HG03342 (cell line): ENCODE data around the gene HS3ST3A1.

Experiments used
- ATAC-seq: cut with Tn5 transposase; IDR thresholded peaks from one replicate; pipeline ENCODE4 v1.9.1; 2021; ENCODE audit warnings: mild to moderate bottlenecking, moderate library complexity; ENCODE audit not compliant: unreplicated experiment

Gene HS3ST3A1

DNA sequence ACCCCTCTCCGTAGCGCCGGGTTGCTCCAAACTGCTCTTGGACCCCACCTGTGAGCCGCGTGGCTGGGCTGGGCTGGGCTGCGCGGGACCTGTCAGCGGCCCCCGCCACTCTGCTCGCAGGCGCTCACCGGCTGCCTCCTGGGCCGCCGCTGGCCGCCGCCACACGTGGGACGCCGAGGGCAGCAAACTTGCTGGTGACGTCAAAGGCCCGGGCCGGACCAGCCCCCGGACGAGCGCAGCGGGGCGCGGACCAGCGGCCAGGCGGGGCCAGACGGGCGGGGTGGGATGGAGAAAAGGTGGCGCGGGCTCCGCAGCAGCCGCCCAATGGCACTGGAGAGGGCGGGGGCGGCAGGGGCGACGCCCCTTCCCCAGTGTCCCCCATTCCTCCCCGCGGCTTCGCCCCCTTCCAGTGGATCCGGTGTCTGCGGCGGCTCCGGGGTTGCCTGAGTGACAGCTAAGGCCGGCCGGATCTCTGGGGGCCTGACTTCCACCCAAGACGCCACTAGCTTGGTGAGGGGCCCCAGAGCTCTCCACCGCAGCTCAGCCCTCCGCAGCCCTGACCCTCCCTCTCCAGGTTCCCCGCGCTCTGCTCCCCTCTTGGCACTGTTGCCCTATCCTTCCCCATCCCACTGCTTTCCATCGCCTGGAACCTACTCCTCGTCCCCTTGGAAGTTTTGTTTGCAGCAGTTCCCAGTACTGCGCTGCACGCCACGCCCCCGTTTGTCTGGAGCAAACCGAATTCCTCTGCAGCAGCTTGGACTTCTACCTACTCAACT, at the start of gene HS3ST3A1:
Gene HS3ST3A1, minus strand, starts transcription at position 154 of the 776 bp plus-strand sequence. CDS start 800 bp downstream, outside the sequence.
- no peak for ATAC-seq

DNA sequence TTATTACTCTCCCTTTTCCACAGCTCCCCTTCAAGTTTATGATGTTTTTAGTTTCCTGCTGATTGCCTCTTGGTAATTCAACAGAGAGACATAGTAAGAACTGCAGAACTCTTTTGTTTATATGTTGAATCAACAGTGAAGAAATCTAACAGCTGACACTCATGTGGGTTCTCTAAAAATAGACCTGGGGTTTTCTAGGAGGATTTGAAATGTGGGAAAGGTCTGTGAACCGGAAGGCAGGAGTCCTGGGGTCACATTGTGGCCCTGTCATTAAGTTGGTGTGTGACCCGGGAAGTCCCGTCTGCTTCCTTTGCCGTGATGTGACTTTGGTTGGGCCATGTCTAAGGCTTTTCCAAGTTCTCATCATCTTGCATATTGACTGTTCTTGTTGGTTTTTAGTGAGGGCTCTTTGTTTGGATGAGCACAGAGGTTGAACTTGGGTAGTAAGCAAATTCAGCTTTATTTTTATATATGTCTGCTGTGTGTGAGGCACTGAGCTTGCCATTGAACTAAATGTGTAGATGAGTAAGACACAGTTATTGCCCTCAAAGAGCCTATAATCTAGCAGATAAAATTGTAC, 48.5 kb upstream of the HS3ST3A1 start:
- no peak for ATAC-seq

DNA sequence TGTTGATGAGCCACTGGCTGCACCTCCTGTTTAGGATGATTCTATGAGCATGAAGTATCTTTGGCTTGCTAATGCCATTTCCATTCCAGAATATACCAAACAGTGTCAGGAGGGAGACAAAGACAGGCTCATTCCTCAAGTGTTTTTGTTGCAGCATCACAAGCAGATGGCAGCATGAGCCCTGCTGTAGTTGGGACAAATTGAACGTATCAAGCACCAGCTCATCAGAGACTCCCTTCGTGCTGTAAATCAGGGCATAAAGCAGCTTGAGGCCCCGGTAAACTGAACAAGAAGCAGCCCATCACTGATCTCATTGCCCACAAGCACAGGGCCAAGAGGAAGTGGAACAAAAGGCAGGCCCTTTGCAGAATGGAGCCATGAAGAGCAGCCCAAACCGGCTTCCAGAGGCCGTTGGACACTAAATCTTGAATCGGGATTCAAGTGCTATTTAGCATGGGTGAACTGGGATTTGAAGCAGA, 45.9 kb upstream of the HS3ST3A1 start:
- ATAC-seq, result no peak

DNA sequence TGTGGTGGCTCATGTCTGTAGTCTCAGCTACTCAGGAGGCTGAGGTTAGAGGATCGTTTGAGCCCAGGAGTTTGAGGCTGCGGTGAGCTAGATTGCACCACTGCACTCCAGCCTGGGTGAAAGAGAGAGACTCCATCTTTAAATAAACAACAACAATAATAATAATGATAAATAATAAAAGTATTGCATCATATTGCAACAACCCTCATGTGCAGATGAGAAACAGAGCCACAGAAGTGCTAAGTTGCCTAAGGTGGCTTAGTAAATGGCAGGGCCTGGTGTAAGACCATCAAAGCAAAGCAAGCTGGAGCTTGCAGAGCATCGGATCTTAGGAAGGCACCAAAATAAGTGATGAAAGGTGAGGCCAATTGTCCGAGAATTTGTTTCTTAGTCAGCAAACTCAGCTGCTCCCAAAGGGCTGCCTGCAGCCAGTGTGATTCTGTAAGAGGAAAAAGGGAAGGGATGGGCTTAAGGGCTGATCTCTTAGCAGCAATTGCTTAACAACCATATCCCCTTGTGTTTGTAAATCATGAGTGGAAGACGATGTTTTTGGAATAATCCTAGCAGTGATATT, 45.3 kb upstream of the HS3ST3A1 start:
- ATAC-seq, result no peak

DNA sequence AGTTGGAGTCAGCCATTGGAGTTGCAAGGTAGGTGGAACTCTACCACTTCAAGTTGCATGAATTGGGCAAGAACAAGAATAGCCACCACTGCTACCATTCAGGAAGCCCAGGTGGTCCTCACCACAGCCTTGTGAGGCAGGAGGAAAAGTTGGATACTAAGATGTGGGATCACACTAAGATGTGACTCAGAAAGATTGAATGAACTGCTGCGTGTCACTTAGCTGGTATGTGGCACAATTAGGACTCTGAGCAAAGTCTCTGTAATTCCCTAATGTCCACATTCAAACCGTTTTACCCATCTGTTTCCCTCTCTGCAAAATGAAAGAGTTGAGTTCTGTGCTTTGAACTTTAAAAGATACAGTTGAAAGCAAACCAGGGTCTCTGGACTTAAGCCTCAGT, 44.7 kb upstream of the HS3ST3A1 start:
- ATAC-seq, result no peak

DNA sequence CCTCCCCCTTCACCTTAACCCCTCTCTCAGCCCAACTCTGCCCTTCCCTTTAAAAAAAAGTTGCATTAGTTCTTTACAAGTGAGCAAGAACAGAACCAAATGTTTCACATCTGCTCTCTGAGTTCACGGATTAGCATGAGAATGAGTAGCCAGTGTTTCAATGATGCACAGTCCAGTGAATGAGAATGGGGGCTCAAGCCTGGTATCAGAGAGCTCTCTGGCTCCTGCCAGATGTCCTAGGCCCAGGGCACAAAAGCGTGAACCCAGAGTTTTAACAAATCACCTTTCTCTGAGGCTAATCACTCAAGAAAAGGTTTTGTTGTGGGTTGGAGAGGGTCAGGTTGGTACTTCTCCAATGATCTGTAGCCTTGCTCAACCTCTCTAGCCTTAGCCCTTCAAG, 41.5 kb upstream of the HS3ST3A1 start:
- no peak for ATAC-seq

DNA sequence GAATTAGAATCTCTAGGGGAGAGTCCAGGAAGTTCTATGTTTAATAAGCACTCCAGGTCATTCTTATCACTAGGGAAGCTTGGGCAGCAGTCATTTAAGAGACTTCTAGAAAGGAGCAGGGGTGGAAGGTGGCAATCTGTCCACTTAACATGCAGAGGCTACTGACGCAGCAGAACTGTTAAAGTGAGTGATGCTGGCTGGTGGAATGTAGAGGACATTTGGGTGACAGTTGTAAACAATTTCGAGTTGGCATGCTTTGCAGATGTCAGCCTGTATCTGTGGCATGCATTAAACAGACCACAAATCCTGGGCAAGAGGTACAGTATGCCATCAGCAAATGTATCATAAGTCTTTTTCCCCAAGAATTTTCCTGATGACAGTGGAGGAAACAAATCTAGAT, 40.5 kb upstream of the HS3ST3A1 start:
- ATAC-seq, result no peak

DNA sequence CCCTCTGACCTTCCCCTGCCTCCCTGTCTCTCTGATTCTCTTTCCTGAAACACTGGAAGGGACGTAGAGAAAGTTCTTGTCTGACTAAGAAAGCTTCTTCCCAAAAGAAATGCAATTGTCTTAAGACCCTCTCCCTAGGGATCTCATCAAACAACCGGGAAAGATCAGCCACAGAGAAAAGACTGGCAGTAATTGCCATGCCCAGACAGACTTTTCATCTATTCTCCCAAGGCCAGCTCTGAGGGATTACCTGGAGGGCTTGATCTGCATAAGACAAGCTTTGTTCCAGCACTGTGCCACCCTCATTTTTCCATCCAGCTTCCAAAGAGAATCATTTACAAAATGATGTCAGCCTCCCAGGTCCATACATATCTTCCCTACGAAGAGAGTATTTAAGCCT, 38.8 kb upstream of the HS3ST3A1 start:
- ATAC-seq, result no peak

DNA sequence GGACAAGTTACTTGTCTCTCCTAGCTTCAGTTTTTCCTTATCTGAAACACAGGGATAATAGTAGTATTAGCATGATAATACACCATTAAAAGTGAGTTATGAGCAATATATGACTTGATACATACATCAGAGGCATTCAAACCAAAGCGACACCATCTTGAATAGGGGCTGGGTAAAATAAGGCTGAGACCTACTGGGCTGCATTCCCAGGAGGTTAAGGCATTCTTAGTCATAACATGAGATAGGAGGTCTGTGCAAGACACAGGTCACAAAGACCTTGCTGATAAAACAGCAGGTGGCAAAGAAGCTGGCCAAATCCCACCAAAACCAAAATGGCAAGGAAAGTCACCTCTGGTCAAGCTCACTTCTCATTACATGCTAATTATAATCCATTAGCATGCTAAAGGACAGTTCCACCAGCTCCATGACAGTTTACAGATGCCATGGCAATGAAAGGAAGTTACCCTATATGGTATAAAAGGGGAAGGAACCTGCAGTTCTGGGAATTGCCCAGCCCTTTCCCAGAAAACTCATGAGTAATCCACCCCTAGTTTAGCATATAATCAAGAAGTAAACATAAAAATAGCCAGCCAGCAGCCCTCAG, 37.2 kb upstream of the HS3ST3A1 start:
- no peak for ATAC-seq

DNA sequence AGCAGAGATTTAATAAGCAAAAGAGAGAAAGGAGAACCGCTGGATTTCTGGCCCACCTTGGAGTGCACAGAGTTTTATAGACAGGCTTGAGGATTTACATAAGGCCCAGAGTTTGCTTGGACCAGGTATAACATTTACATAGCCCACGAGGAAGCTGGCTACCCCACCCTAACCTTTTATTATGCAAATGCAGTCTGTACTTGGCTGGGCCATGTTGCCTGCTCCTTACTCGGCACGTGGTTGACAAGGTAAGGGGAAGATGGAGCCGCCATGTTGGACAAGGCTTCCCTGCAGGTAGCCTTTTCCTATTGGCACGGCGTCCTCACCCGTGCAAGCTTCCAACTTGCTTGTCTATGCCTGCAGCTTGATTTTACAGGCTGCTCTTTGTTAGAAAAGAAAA, 35.2 kb upstream of the HS3ST3A1 start:
- ATAC-seq, result no peak

DNA sequence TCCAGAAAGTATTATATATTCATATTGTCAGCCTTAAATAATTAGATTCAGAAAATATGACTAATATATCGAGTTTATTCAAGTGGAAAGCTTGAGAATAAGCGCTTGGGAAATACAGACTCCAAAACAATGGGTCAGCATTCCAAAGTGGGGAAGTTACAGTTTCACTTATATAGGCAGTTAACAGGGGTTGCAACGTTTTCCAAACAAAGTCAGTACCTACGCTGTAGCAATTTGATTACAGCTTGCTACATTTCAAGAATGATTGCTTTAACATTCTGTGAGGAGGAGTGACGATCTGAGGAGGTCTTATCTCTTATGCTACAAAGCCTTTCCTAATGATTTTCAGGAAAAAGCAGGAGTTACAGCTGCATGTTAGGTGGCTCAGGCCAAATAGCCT, 34.2 kb upstream of the HS3ST3A1 start:
- no peak for ATAC-seq

DNA sequence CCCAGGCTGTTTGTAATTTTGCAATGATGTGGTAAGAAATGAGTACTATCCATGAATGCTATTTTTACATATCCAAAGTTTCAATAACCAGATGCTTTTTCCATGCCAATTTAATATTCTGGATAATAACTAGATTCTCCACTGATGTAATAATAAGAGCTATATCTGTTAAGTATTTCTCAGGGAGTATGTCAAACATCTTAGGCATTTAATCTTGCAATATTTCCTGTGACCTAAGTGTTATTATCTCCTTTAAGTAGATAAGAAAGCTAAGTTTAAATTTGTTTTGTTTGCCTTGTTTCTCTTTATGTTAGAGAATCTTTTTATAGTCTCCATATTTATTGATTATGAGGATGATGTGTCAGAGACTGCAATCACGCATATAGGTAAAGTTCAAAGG, 32.3 kb upstream of the HS3ST3A1 start:
- no peak for ATAC-seq

DNA sequence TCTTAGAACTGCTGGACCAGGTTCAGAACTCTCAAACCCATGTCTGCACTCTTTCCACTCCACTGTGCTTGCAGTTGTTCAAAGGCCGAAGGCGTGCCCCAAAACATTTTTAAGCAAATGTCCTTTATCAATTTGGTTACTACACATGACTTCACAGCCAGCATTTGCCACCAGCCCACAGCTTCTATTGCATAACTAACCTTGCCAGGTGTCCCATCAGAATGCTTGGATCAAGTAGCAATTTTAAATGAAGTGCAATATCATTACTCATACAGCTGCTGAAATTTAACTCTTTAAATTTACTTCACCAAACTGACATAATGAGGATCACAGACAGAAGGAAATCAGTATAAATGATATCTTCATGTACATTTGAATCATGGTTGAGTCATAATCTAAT, 29.8 kb upstream of the HS3ST3A1 start:
- ATAC-seq, result no peak

DNA sequence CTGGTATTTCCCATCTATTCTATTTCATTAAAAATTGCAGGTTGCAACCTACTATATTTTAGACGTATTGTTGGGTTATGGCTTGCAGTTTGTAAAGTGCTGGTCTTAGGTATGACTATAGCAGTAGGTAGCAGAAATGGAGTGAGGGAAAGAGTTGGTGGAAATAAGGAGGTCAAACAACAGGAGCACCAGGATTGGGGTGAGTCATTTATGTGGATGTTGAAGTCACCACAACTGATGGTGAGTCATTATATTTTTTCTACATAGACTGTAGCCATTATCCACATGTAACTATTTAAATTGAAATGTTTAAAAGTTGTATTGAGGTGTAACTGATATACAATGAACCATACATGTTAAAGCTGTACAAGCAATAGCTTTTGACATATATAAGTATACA, 25.0 kb upstream of the HS3ST3A1 start:
- ATAC-seq, result no peak

DNA sequence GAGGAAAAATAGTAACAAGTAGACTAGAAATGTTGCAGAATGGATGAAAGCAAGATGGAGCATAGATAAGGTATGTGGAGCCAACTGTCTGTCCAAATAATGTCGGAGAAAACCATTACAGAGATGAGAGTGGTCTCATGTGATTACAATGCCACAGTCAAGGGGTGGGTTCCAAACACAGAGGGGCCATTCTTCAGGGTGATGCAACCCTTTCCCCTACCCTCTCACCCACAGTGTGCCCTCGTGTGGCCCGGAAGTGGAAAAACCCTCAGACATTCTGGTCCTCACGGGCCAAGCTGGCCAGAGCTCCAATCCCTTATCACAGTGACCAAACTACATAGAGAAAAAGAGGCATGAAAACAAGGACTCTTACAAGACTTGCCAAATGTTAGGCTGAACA, 17.7 kb upstream of the HS3ST3A1 start:
- no peak for ATAC-seq

DNA sequence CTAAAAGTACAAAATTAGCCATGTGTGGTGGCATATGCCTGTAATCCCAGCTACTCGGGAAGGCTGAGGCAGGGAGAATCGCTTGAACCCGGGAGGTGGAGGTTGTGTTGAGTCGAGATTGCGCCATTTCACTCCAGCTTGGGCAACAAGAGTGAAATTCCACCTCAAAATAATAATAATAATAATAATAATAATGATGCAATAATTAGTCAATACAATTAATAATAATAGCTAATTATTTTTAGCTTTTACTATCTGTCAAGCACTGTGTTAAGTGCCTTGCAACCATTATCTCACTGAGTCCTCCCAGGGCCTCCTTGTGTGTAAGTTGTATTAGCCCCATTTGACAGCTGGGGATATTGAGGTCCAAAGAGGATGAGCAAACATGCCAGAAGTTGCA, 14.3 kb upstream of the HS3ST3A1 start:
- ATAC-seq, result no peak

DNA sequence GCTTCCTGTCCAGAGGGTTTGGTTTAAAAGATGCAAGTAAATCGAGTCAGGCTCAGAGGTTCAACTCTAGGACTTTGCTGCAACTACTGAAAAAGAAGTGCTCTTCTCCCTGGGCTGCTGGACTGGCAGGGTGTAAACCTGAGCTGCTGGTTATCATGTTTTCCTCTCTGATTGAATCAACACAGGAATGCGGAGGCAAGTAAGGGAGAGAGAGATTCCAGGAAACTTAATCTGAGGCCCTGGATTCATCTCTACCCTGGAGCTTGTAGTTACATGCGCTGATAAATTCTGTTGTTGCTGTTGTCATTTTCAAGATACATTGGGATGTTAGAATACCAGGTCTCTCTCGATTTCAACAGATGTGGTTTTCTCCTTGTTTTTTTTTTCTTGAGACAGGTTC, 8.2 kb upstream of the HS3ST3A1 start:
- no peak for ATAC-seq

DNA sequence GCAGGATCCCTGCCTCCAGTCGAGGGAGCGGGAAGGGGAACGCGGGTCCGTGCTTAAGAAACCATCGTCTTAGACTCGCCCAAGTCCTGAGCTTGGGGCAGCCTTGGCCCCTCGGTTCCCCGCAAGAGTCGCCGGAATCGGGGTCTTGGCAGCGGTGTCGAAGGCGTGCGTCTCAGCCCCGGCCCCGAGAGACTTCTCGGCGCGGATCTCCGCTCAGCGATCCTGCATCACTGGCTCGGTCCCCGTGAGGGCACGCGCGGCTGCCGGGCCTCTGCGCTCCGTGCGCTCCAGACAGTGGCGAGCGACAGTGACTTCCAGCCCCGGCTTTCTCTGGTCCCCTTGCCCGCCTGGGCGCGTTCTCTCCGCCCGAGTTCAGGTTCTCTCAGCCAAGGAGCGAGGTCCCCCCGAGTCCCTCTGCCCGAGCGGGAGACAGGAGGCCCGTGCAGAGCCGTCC, 380 bp downstream of the HS3ST3A1 start:
- ATAC-seq, result no peak

DNA sequence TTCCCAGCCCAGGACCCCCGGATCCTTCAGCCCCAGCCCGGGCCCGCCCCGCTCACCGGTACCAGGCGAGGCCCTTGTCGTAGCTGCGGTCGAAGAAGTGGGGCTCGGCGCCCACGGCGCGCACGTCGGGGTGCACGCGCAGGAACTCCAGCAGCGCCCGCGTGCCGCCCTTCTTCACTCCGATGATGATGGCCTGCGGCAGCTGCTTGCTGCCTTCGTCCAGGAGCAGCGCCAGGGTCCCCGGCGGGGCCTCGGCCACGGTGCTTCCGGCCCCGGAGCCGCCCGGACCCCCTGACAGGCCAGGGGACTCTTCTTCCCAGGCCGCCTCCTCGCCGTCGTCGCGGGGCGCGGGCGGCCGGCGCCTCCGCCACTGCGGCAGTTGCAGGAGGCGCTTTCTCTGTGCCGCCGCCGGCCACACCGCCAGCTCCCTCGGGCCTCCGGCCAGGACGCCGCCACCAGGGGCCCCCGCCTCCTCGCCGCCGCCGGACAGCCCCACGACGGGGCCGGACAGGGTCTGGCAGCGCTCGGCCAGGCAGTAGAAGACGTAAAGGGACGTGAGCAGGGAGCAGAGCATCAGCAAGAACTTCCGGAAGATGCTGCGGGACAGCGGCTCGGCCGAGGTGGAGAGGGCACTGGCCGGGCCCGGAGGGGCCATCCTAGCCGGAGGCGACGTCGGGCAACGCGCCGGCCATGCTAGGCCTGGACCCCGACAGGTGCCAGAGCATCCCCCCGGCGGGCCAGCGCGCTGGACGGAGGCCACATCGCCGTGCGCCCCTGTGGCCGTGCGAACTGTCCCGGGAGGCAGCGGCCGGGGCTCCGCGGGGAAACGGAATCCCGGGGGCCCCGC, 1.0 kb downstream of the HS3ST3A1 start:
- no peak for ATAC-seq

DNA sequence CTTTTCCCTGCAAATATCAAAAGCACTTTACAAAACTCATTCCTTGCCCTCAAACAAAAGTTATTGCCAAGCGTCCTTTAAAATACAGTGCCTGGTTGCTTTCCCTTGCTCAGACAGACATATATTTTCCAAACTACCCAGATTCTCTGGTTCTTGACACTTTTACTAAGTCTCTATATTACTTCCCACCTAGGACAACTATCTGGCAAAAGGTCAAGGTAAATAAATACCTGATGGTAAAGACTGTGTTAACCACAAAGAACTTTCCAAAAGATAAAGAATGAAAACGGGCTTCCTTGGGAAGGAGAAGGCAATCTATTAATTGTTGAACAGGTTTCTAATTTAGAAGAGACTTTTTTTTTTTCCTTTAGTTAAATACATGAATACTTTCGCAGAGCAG, 1.9 kb downstream of the HS3ST3A1 start:
- no peak for ATAC-seq

DNA sequence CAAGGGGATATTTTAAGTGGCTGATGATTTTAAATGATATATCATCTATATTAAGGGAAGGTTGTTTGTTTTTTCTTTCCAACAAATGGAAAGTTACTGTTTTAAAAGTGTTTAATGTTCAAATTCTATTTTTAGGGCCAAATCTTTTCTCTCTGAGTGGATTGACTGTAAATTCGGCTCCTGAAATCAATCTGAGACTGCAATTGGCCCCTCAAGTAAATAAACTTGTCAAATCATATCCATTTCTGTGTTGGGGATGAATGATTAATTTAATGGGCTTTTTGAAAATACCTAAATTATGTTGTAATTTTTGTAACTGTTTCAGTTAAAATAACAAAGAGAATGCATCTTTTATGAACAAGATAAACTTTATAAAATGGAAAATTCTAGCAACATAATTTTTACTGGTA, 2.6 kb downstream of the HS3ST3A1 start:
- no peak for ATAC-seq
